D721Med (cell line): ENCODE results near the gene ATRNL1.

Experiments used
- DNase-seq: peaks from one replicate; pipeline ENCODE4 v3.0.0; 2011; ENCODE audit warnings: low spot score; ENCODE audit not compliant: insufficient read length
- FAIRE-seq: peaks from 2 replicates; lab custom pipeline; 2011; peaks lifted over from hg19 to GRCh38; lab: Jason Lieb, UNC
- CTCF ChIP-seq: IDR thresholded peaks from 2 replicates; pipeline ENCODE4 v1.5.1; 2012; ENCODE audit warnings: mild to moderate bottlenecking, control low read depth; ENCODE audit not compliant: insufficient read depth; ENCODE audit errors: missing control alignments

Gene ATRNL1

GRCh38 chr10:115979576-115979975 lies 886.4 kb downstream of the ATRNL1 start:
- no peak for DNase-seq
- FAIRE-seq: no peak
- no peak for TF ChIP-seq CTCF

- DNase-seq: no peak
- TF ChIP-seq CTCF: no peak
- no peak for FAIRE-seq
These were observed 887.3 kb downstream of the ATRNL1 start for GRCh38 chr10:115980470-115980869.

GRCh38 chr10:115981081-115981480 lies 887.9 kb downstream of the ATRNL1 start:
- FAIRE-seq (no peak), DNase-seq (no peak)
- no peak for TF ChIP-seq CTCF

- FAIRE-seq (no peak), DNase-seq (no peak)
- no peak for TF ChIP-seq CTCF
These were observed 888.9 kb downstream of the ATRNL1 start for GRCh38 chr10:115982076-115982475.

GRCh38 chr10:115982526-115982925 lies 889.4 kb downstream of the ATRNL1 start:
- DNase-seq (no peak), FAIRE-seq (no peak)
- TF ChIP-seq CTCF: no peak

- FAIRE-seq: no peak
- TF ChIP-seq CTCF: no peak
- DNase-seq: no peak
These were observed 892.6 kb downstream of the ATRNL1 start for GRCh38 chr10:115985786-115986185.

- no peak for TF ChIP-seq CTCF
- FAIRE-seq (no peak), DNase-seq (no peak)
These were observed 895.2 kb downstream of the ATRNL1 start for GRCh38 chr10:115988380-115988779.
